NCI-H2107 (cell line): ENCODE data around the gene PGM1.
A peak's percentile ranks its signal among the peaks of the same experiment; 100 is the strongest.

Experiments
- DNase-seq: peaks from one replicate; lab custom pipeline; 2025; lab: John Stamatoyannopoulos, UW

Gene PGM1

DNA sequence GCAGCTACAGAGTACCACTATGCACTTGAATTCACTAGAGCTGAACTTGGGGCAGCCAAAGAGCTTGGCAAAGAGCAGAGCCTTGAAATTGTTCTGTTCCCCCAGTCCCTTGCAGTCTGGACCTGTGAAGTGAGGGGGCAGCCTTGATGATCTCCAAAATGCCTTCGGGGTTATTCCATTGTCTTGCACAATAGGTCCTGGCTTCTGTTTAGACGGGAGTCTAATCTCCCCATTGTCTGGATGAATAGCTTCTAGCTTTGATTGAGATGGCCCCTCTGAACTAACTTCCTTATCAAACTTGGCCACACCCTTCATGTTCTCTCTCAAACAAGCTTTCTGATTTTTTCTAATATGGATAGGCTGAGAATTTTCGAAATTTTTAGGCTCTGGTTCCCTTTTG lies 72.6 kb downstream of the PGM1 start:
- no peak for DNase-seq

DNA sequence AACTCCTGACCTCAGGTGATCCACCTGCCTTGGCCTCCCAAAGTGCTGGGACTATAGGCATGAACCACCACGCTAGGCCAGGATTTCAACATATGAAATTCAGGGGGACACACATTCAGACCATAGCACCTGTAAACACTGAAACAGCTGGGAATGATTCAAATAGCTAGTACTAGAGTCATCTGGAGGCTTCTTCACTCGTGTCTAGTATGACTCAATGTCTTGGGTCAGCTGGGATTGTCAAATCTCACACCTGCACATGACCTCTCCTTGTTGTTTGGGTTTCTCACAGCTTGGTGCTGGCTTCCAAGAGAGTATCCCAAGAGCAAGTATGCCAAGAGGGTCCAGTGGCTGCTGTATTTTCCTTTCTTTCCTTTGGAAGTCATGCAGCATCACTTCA lies 75.1 kb downstream of the PGM1 start:
- DNase-seq, result no peak

DNA sequence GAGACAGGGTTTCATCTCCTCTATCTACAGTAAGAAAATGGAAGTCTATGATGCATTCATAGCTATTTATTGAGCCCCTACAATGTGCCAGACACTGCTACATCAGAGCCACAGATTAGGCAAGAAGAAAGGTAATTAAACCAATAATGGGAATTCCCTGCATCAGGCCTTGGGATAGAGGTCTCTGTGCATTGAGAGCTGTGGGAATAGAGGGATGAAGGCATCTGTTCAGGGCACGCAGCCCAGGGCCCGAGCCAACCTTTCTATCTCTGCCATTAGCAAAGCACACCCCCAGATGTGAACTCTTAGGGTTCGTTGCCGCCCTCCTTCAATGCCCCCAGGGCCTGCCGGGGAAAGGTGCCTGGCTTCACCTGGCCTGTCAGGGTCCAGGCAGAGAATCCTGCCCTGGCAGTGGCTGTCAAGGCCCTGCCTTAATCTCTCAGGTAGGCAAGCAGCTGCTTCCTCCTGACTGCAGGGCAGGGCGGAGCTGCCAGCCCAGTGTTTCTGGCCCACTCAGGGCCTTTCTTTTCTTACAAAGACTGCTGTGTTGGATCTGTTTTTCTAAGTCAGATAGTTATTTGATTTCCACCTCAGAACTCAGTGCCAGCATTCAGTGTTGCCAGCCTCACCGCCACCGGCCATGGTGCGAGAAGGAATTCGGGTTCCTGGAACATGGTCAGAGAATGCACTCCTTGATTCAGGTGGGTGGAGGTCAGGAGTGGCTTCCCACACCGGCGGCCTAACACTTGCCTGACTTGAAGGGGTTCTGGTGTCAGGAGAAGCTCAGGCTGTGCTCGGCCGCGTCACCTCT lies 76.1 kb downstream of the PGM1 start:
- DNase-seq, result no peak

DNA sequence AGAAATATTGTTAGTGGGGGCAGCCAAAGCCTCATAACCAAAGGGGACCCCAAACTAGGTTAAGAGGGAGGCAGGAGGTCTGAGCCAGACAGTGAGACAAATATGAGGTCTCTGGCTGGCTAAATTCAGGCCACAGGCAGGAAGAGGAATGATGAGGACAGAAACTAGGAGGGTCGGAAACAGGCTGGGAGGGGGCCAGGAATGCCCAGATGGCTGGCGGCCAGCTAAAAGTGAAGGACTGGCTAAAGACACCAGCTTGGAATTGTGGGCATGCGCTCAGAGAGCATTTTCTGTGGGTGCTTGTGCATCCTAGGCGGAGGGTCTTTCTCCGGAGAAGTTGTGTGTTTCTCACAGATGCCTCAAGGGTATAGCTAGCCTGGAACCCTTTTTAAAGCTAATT lies 77.0 kb downstream of the PGM1 start:
- DNase-seq, result no peak

DNA sequence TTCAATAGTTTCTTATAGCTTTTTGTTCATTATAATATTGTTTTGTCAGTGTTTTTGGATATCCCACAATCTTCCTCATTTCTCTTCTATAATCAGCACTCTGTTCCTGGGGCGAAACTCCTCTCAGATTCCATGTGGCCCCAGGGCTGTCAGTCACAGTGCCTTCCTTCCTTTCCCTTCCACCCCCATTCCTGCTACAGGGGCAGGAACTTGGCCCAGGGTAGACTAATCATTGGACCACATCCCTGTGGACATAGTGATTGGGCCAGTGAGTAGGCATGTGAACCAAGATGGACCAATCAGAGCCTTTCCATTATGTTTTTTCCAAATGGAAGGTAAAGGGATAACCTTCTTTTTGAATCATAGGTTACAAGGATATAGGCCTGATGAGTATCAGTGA lies 78.3 kb downstream of the PGM1 start:
- no peak for DNase-seq

DNA sequence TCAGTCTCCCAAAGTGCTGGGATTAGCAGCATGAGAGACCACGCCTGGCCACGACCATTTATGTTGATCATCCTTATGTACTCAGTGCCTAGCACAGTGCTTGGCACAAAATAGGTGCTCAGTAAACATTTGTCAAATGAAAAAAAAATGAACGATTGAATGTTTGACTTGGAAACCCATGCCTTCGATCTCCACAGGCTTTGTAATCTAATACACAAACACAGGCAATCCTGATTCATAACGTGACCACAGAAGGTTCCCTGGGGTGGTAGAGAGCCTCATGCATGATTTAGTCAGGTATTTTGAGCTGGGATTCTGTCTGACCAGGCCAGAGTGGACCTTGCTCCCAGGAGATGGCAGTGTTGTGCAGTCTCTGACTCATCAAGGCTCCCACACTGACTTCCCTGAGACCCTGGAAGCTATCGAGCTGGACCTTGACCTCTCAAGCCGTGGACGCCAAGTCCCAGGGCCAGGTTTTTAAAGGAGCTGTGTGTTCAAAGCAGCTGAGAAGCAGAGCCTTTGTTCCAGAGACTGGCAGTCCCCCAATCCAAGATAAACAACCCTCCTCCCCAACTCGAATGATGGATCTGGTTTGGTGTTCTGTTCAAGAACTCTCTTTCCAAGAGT lies 81.1 kb downstream of the PGM1 start:
- peak; percentile 50 for DNase-seq

DNA sequence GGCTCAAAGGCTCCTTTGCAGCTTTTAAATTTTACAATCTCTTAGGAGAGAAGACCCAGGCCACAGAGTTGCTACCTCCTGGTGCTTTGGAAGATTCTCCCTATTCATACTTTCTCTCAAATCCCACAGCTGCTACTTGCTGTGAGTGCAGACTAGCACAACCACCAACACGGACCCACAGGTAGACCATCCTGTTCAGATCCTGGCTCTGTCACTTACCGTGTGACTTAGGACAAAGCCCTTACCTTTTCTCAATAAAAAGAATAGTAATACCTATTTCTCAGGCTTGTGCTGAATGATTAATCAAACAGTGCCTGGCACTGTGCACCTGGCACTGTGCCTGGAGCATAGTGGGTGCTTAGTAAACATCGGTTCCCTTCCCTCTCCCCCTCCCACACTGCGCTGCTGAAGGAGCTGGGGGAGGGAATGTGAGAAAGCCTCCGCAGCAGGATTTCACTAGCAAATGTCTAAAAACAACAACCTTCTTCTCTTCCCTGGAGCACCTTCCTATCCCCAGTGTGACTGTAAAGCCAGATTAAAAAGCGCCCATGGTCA lies 81.7 kb downstream of the PGM1 start:
- DNase-seq, result no peak

DNA sequence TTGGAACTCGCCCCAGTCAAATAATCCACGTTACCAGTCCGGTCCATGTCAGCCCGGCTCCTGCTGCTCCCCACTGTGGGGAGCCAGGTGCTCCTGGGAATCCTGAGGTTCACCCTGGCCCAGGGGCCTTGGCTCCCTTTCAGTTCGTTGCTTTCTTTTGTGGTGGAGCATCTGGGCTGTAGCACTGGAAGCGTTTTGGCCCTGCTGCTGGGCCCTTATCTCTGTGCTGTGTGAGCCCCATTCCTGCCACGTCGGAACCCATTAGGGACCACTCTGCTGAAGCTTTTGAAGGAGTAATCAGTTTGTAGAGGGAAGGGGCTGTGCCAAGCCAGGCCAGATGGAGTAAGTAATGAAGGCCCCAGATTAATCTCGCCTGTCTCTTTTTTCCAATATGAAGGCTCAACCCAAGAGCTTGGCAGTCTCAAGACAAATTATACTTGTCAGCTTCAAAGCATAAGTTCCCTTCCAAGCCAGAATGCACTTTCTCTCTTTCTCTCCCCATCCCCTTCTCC lies 82.3 kb downstream of the PGM1 start:
- DNase-seq, result no peak

DNA sequence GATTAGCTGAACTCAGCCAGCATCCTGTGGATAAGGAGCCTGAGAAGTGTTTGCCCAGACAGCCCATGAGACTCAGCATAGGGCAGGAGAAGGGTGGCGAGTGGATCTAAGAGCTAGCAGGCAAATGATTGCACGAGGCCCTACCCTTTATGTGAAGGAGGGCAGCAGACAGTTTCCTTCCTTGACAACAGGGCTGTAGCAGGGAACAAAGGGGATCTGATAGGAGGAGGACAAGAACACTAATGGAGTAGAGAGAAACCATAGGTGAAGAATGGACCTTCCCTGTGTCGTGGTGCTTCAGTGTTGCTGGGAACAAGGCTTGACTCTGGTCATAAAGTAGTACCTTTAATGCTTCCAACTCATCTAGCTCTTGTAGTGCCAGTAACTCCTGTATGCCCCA lies 84.3 kb downstream of the PGM1 start:
- no peak for DNase-seq

DNA sequence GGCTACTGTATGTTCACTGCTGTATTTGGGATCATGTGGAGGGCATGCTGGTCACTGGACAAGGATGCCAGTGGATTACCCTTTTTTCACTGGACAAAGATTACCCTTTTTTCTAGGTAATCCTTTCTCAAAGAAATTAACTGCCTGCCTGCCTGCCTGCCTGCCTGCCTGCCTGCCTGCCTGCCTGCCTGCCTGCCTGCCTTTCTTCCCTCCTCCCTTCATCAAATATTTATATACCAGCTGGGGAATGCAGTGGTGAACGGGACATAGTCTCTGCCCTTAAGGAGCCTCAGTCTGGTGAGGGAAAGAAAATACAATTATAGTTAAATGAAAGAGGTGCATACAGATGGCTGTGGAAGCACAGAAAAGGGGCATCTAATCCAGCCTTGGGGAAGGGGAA lies 85.0 kb downstream of the PGM1 start:
- DNase-seq, result no peak

DNA sequence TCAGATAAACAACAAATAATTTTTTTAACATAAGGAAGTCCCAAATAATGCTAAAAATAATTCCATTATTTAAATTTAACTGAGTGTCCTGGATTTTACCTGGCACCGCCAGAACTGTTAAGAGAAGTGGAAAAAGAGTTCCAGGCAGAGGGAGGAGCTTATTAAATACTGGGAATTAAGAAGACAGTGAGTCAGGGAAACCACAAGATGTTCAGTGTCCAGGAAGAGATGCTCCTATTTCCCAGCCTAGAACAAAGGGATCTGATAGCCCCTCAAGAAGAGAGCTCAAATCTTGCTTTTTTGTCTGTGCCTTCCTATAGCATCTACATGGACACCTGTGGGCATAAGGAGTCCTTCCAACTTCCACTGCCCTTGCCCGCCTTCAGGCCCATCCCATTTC lies 85.9 kb downstream of the PGM1 start:
- no peak for DNase-seq

DNA sequence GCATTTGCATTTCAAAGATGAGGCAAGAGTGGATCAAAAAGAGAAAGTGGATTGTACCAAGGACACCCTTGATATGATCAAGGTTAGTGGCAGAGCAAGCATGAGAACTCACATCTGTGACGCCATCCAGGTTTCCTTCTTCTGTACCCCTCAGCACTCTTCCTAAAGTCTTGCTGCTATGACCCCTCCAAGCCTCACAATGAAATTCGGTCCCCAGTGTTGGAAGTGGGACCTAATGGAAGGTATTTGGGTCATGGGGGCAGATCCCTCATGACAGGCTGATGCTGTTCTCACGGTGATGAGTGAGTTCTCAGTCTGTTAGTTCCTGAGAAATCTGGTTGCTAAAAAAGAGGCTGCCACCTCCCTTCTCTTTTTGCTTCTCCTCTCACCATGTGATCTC lies 86.4 kb downstream of the PGM1 start:
- DNase-seq, result no peak

DNA sequence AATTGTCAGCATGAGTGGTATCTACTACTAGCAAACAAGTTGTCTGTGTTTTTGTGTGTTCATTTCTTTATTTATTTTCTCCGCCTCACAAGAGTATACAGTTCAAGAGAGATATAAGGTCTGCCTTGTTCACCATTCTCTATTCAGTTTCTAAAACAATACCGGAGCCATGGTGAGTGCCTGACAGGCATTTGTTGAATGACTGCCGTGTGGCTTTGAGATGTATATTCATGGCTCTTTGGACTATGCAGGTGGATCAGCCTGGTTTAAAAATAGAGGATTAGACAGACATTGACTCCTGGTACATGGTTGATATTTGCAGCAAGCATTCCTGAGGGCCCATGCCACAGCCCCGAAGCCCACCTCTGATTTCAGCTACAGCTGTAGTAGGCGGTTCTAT lies 89.7 kb downstream of the PGM1 start:
- no peak for DNase-seq

DNA sequence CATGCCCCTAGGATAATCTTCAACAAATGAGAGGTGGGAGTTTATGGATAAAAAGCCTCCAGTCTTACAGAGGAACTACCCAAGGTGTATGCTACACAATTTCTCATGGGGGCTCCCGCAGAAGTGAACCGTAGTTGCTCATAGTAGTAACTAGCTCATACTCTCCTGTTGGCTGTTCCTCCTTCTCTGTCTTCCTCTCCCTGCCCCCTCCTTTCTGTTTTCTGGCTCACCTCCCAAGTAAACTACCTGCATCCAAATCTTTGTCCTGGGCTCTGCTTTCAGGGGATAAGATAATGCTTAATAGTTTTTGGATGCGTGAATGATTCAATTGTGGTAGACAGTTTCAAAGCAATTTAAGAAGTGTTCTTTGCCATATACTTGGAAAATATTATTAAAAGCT lies 90.5 kb downstream of the PGM1 start:
- no peak for DNase-seq

DNA sequence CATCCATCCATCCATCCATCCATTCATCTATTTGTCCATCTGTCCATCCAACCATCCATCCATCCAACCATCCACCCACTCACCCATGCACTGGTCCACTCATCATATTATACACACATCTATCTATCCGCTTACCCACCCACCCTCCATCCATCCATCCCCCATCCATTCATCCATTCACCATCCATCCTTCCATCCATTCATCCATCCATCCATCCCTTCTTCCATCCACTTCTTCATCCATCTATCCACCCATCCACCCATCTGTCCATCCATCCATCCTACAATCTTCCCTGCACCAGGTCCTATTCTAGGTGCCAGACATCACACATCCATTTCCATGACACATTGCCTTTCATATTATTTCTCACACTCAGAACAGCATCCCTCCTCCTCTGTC lies 93.5 kb downstream of the PGM1 start:
- DNase-seq, result no peak

DNA sequence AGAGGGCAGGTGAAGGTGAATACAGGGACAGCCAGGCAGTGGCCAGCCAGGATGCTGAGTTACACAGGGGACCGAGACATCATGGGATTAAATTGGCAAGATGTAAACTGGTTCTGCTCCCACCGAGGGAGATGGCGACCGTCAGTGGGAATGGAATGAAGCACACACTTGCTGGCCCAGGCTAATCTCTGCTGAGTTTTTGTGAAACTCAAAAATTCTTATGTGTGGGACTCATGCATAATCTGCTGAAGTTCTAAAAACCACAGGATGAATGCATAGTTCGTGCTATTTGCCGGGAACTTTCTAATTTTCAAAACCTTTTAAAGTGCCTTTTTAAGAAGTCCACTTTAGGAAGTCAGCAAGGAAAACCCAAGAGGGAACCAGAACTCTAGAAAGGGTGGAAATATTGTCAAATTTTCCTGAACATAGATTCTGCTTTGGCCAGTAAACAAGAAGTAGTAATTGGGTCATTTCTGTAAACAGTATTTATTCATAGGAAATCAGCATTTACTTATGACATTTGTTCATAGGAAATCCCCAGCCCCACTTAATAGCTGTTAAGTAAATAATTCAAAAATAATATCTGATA lies 95.2 kb downstream of the PGM1 start:
- DNase-seq, result no peak

DNA sequence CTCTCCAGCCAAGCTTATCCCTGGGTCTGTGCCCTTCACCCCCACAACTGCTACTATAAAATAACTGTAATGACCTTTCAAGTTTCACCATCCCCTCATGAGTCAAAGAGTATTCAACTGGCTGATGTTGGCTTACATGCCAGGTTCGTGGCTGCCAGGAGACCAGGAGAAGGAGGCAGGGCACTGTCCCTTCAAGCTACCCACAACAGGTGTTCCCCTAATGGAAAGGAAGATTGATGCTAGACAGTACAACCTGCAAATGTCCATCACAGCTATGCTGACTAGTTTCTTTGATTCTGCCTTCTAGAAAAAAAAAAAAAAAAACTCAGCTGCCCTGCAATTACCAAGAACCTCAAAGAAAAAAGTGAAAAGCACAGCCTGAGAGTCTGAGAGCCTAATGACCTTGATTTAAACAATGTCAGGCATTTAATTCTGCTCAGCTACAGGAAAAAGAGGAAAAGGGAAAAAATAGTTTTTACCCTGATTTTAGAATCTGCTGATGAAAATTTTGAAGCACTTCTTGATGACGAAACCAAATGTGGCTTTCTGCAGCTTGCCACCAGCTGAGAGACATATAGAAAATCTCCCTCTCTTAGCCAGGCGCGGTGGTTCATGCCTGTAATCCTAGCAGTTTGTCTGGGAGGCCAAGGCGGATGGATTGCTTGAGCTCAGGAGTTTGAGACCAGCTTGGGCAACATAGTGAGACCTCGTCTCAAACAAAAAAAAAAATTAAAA lies 97.9 kb downstream of the PGM1 start:
- no peak for DNase-seq

DNA sequence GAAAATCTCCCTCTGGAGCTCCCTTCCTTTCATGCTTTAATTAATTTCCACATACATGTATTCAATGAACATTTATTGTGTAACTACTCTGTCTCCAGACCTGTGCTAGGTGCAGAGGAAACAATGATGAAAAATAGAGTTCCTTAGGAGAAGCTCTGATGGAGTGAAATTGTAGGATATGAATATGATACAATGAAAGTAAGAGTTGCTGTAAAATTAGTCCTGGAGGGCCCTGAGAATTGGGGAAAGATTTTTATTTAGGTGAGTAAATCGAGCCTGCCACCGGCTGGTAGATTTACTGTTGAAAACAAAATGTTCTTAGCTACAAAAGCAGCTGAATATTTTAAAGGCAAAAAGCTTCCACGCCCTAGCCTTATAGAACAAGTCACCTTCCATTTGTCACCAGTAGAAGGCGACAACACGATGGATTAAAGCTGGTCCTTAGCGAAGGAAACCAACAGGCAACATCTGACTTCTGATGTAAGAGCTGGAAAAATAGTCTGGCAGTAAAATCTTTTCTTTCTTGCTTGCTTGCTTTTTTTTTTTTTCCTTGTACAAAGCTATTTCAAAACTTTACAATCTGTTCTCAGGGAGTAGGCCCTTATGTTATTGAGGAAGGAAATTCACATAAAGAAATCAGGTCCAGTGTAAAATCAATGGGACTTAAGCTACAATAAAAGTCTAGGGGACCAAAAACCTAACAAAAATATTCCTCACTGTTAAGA lies 98.7 kb downstream of the PGM1 start:
- peak; percentile 65 for DNase-seq

DNA sequence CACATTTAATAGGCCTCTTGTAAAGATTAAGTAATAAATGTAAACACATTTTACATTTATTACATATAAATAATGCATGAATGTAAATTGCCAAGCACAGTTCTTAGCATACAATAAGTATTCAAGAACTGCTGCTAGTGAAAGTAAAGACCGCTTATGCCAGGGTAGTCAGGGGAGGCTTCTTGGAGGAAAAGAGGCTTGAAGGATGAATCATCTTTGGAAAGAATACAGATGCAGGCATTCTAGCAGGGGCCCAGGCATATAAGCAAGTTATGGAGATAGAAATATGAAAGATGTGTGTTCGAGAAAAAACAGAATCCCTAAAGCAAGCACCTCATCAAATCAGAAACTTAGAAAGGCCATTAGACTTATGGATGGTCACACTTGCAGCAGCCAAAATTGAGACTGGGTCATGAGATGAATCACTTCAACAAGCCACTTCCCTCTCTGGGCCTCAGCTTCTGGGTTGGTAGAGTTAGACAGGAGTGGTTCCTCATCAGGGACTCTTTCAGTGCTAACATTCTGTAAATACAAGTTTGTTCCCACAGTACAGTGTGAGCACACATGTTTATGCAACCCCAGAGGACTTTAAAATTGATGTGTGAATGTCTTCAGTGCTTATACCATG lies 100.8 kb downstream of the PGM1 start:
- DNase-seq, result no peak

DNA sequence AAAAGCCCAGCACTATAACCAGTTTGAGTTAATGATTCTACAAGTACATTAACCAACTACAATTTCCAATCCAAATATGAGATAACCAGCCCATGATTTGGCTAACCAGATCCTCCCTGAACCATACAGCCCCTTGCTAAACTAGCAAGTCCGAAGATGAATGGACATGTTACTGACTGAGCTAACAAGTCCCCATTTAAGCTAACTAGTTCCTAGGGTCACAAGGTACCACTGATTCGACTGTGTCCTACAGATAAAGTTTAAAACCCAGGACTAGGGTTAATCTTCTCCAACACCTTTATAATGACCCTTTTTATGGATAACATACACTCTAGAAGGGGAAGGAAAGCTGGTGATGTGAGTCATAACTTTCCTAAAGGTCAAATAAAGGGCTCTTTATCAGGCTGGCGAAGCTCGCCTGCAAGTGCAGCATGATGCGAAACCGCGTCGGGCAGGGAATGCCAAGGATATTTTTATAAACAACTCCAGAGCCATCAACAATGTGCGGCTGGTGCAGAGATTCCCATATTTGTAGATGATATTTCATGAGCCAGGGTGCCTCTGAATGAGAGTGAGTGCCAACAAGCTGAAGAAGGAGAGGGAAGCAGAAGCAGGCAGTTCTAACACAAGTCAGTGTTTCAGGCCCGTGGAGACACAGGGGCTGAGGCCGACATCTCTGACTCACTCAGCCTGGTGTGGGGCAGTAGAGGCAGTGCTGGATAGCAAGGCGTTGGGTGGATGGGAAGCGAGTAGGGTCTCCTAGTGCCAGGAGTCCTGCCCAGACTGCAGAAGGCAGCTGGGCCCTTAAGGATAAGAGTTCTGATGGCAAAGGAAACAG lies 105.0 kb downstream of the PGM1 start:
- no peak for DNase-seq
